SK-N-MC (cell line): ENCODE results near the gene TRIP6.
"Not testable (repeated sequence)": the region's sequence is repeated elsewhere in the genome, so short reads cannot be mapped to it uniquely, and the experiment has no call there.

Experiments used
- DNase-seq: peaks from one replicate; pipeline ENCODE4 v3.0.0-alpha.2; 2011; ENCODE audit warnings: low read depth, low spot score
- H3K27ac ChIP-seq: fragments of 200-600 bp; sonication (generic); 2 replicates; pipeline ENCODE4 v1.5.1; 2016; ENCODE audit warnings: mixed run types
- H3K36me3 ChIP-seq: fragments of 200-600 bp; sonication (generic); 2 replicates; pipeline ENCODE4 v1.6.1; 2017; ENCODE audit warnings: antibody characterized with exemption, low read length, mixed read lengths; ENCODE audit not compliant: insufficient read depth
- H3K4me3 ChIP-seq: fragments of 200-600 bp; sonication (generic); 2 replicates; pipeline ENCODE4 v1.5.1; 2016
- H3K9ac ChIP-seq: fragments of 200-600 bp; sonication (generic); 2 replicates; pipeline ENCODE4 v1.8.0; 2017; ENCODE audit warnings: mixed run types, mixed read lengths; ENCODE audit not compliant: insufficient read length
- H3K9me3 ChIP-seq: fragments of 200-600 bp; sonication (generic); 2 replicates; pipeline ENCODE4 v1.6.1; 2017; ENCODE audit warnings: low read depth, mild to moderate bottlenecking, antibody characterized with exemption, low read length, moderate library complexity, mixed read lengths
- EZH2 ChIP-seq: fragments of 200-600 bp; sonication (generic); IDR thresholded peaks from one replicate; pipeline ENCODE4 v1.6.1; 2017; ENCODE audit warnings: antibody characterized with exemption
- FOXP2 ChIP-seq: optimal IDR thresholded peaks from 2 replicates; pipeline ENCODE3; 2011; ENCODE audit warnings: mild to moderate bottlenecking, moderate library complexity; ENCODE audit not compliant: insufficient read depth; ENCODE audit errors: extremely low read length, control extremely low read depth
- POLR2AphosphoS5 ChIP-seq: IDR thresholded peaks from 2 replicates; pipeline ENCODE4 v1.6.1; 2012; ENCODE audit warnings: mild to moderate bottlenecking, low read depth, low read length, borderline replicate concordance

Gene TRIP6

GRCh38 chr7:100911484-100911883 lies 44.3 kb downstream of the TRIP6 start:
- Histone ChIP-seq H3K9me3 (no peaks in the 10 kb centered on the region), H3K4me3 (no peak overlapping the region), H3K27ac (no peak overlapping the region), H3K36me3 (no peaks in the 10 kb centered on the region), H3K9ac (no peak overlapping the region)
- DNase-seq, result no peak
- no peak for TF ChIP-seq POLR2AphosphoS5
- TF ChIP-seq EZH2, result no peak
- TF ChIP-seq FOXP2, result no peak

GRCh38 chr7:100914208-100914878 lies 47.2 kb downstream of the TRIP6 start:
- TF ChIP-seq POLR2AphosphoS5 (no peak), EZH2 (no peak), FOXP2 (no peak)
- Histone ChIP-seq H3K9ac (no peak overlapping the region), H3K9me3 (no peaks in the 10 kb centered on the region), H3K4me3 (no peak overlapping the region), H3K36me3 (no peaks in the 10 kb centered on the region), H3K27ac (no peak overlapping the region)
- DNase-seq, result no peak

GRCh38 chr7:100914879-100915447 lies 47.8 kb downstream of the TRIP6 start:
- no peak overlapping the region for H3K4me3 ChIP-seq
- no peak for TF ChIP-seq POLR2AphosphoS5
- TF ChIP-seq EZH2, result no peak
- TF ChIP-seq FOXP2, result no peak
- H3K27ac ChIP-seq, result no peak overlapping the region
- no peak overlapping the region for H3K9ac ChIP-seq
- DNase-seq, result no peak
- no peaks in the 10 kb centered on the region for H3K9me3 ChIP-seq
- H3K36me3 ChIP-seq, result no peaks in the 10 kb centered on the region

GRCh38 chr7:100919335-100919734 lies 52.1 kb downstream of the TRIP6 start:
- H3K4me3 ChIP-seq, H3K27ac ChIP-seq, H3K9me3 ChIP-seq, H3K9ac ChIP-seq, H3K36me3 ChIP-seq, DNase-seq: not testable (repeated sequence)

GRCh38 chr7:100919779-100920437 lies 52.7 kb downstream of the TRIP6 start:
- not testable (repeated sequence) for DNase-seq, H3K27ac ChIP-seq, H3K9ac ChIP-seq, H3K4me3 ChIP-seq, H3K36me3 ChIP-seq, H3K9me3 ChIP-seq

GRCh38 chr7:100921039-100921438 lies 53.9 kb downstream of the TRIP6 start:
- DNase-seq, result no peak
- Histone ChIP-seq H3K36me3 (no peaks in the 10 kb centered on the region), H3K4me3 (no peak overlapping the region), H3K27ac (no peak overlapping the region), H3K9me3 (no peaks in the 10 kb centered on the region), H3K9ac (no peak overlapping the region)
- TF ChIP-seq POLR2AphosphoS5 (no peak), EZH2 (no peak), FOXP2 (no peak)
